ENCODE data around the gene XAB2. TPM values are rescaled to one million over a fixed set of nuclear protein-coding genes. Genes with fewer than 3 reads are reported as not detected.

The XAB2 gene
- total RNA-seq, 1 donor from 2014 or later = 18.3 TPM

DNA sequence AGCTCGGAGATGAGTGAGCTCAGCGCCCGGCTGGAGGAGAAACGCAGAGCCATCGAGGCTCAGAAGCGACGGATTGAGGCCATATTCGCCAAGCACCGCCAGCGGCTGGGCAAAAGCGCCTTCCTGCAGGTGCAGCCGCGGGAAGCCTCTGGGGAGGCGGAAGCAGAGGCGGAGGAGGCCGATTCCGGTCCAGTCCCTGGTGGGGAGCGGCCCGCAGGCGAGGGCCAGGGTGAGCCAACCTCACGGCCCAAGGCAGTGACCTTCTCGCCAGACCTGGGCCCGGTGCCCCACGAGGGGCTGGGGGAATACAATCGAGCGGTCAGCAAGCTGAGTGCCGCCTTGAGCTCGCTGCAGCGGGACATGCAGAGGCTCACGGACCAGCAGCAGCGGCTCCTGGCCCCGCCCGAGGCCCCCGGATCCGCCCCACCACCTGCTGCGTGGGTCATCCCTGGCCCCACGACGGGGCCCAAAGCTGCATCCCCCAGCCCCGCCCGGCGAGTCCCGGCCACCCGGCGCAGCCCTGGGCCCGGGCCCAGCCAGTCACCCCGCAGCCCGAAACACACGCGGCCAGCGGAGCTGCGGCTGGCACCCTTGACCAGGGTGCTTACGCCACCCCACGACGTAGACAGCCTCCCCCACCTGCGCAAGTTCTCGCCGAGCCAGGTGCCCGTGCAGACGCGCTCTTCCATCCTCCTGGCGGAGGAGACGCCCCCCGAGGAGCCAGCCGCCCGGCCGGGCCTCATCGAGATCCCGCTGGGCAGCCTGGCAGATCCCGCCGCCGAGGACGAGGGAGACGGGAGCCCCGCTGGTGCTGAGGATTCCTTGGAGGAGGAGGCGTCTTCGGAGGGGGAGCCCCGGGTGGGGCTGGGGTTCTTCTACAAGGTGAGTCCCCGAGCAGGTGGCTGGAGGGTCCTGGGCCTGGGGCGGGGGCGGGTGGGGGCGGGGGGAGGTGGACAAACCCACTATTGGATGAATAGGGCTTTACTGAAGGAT is 16.8 kb downstream of the XAB2 start:
- DNase-seq (ENCODE audit: low spot score) = no peak

DNA sequence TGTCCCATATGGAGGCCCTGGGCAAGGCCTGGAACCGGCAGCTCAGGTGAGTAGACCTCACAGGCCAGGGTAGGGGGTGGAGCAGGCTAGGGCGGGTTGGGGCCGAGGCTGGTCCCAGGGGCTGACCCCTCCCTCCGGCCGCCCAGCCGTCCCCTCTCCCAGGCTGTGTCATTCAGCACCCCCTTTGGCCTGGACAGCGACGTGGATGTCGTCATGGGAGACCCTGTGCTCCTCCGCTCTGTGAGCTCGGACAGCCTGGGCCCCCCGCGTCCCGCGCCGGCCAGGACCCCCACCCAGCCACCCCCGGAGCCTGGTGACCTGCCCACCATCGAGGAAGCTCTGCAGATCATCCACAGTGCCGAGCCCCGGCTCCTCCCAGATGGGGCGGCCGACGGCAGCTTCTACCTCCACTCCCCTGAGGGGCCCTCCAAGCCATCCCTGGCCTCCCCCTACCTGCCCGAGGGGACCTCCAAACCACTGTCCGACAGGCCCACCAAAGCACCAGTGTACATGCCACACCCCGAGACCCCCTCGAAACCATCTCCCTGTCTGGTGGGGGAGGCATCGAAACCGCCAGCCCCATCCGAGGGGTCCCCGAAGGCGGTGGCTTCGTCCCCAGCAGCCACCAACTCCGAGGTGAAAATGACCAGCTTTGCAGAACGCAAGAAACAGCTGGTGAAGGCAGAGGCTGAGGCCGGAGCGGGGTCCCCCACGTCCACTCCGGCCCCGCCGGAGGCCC is 17.6 kb downstream of the XAB2 start:
- no peak for DNase-seq (ENCODE audit: low spot score)

DNA sequence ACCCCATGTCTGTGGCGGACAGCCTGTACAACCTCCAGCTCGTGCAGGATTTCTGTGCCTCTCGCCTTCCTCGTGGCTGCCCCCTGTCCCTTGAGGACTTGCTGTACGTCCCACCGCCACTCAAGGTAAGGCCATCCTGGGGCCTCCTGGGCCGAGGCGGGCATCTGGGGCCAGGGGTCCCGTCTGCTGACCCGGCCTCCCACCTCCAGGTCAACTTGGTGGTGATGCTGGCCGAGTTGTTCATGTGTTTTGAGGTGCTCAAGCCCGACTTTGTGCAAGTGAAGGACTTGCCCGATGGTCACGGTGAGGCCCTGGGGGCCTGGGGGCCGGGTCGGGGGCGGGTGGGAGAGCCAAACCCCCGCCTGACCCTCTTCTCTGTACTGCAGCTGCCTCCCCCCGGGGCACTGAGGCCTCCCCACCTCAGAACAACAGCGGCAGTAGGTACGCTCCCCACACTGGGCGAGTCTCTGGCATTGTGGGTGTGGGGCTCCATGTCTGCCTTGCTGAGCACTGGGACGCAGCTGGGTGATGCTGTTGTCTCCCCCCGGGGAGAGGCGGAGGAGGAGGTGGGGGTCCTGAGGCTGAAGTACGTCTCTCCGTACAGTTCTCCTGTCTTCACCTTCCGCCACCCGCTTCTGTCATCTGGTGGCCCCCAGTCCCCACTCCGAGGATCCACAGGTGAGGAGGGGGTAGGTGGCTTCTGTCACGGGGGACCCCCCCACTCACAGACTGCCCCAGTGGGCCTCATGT is 18.7 kb downstream of the XAB2 start:
- DNase-seq (ENCODE audit: low spot score) = no peak

DNA sequence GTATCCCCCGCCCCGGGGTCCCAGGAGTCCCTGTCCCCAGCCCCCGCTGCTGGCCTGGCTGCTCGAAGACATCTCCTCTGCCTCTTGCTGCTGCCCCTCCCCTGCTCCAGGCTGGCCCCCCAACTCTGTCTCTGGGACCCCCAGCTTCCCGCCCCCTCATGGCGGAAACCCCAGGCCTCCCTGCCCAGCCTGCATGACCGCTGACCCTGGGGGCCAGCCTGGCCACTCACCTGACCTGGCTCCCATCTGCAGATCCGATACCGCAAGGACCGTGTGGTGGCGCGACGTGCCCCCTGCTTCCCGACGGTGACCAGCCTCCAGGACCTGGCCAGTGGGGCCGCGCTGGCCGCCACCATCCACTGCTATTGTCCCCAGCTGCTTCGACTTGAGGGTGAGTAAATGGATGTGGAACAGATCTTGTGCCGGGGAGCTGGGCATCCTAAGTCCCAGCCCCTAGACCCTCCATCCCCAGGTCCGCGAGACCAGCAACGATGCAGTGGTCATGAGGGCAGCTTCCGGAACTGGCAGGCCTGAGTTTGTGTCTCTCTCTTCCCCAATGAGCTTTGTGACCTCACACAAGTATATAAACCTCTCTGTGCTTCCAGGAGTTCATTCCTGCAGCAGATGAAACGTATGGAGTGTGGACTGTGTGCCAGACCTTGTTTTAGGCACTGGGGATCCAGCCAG is 21.3 kb downstream of the XAB2 start:
- no peak for DNase-seq (ENCODE audit: low spot score)

DNA sequence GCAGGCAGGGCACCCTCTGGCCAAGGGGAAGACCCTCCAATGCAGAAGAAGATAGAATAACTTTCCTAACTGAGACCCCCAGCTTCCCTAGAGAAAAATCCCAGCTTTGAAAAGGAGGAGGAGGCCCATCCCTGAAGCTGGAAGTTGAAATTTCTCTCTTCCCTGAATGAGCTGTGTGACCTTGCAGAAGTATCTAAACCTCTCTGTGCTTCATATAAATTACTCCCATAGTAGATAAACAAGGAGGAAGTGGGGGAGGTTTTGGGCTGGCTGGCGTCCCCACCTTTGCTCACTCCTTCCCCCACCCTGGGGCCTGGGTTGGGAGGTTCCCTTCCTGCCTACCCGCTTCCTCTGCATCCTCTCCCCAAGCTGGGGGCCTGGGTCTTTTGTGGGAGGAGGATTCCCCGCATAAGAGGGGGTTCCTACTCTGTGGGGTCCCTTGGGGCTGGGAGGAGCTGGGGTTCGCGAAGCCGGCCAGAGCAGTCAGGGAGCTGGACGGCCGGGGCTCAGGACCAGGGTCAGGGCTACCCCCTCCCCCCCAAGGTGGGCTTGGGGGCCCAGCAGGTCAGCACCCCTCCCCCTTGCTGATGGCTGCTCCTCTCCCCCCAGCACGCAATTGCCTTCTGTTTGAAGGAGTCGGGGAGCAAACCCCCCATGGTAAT is 22.0 kb downstream of the XAB2 start:
- no peak for DNase-seq (ENCODE audit: low spot score)

DNA sequence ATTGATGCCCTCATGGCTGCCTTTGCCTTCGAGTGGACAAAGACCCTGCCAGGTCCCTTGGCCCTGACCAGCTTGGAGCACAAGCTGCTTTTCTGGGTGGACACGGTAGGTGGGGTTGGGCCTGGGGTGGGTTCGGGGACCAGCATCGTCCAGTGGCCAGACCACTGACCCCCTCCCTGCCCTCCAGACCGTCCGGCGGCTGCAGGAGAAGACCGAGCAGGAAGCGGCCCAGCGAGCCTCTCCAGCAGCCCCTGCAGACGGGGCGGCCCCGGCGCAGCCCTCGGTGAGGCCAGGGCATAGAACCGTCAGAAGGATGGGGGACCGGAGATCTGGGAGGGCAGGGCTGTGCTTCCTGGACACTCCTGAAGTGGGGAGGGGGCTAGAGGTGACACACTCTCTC is 23.1 kb downstream of the XAB2 start:
- DNase-seq (ENCODE audit: low spot score) = no peak

DNA sequence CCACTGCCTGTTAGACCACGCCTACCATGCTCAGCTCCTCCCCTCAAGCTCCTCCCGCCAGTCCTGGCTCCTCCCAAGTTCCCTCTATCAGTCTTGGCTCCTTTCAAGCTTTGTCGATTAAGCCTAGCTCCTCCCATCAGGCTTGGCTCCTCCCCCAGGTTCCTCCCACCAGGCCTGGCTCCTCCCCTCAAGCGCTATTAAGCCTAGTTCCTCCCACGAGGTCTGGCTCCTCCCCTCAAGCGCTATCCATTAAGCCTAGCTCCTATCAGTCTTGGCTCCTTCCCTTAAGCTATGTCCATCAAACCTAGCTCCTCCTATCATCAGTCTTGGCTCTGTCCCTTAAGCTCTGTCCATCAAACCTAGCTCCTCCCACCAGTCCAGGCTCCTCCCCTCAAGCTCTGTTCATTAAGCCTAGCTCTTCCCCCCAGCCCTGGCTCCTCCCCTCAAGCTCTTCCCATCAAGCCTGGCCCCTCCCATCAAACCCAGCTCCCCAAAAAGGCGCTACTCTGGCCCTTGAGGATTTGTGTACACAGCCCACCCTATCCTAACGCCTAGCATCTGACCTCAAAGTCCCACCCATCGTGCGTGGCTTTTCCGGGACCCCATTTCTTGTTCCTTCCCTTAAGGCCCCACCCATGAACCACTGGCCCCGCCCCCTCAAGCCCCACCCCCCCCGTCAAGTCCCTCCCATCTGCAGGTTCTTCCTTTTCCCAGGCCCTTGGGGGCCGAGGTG is 23.7 kb downstream of the XAB2 start:
- no peak for DNase-seq (ENCODE audit: low spot score)

DNA sequence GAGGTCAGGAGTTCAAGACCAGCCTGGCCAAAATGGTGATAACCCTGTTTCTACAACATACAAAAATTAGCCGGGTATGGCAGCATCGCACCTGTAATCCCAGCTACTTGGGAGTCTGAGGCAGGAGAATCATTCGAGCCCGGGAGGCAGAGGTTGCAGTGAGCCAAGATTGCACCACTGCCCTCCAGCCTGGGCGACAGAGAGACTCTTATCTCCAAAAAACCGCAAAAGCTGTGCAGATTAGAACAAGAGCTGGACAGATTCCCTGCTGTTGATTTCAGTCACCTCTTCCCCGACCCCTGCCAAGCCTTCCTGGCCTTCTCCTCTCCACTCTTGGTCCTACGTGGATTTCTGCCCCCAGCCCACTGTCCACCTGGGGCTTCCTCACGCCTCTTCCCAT is 25.4 kb downstream of the XAB2 start:
- no peak for DNase-seq (ENCODE audit: low spot score)

DNA sequence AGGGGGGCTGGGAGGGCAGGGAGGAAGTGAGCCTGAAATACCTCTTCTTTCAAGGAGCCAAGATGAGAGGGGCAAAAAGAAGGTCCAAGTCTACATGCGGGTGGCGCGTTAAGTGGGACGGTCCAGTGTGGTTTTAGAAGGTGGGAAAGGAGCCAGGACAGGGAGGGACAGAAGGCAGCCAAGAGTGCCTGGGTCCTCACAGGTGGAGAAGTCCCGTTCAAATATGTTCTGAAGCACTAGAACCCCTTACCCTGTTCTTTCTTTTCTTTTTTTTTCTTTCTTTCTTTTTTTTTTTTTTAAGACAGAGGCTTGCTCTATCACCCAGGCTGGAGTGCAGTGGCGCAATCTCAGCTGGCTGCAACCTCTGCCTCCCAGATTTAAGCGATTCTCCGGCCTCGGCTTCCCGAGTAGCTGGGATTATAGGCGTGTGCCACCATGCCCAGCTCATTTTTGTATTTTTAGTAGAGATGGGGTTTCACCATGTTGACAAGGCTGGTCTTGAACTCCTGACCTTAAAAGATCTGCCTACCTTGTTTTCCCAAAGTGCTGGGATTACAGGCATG is 26.3 kb downstream of the XAB2 start:
- no peak for DNase-seq (ENCODE audit: low spot score)

DNA sequence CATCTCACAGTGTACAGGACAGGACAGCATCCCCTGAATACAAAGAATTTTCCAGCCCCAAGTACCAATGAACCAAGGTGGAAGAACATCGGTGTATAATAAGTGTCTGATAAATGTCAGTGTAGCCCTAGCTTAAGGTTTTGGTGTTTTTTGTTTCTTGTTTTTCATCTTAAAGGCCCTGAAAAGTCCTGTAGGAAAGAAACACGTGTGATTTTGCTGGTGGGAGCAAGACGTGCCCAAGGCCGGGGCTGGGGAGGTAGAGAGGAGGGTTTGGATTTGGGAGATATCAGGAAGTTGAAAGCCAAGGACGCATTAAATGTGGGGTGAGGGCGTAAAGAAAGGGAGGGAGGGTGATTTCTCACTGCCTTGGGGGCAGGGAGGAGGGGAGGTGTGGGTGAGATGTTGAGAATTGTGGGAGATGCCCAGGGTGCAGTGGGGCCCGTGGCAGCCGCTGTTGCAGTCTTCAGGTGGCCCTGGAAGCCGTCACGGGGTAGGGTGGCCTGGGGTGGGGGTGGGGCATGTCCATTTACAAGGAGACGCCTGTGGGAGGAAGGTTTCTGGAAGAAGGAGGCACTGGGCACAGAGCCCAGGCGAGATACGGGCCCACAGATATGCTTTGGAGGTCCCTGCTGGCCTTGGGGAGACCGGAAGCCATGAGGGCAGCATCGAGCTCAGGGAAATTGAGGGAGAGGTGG is 27.0 kb downstream of the XAB2 start:
- no peak for DNase-seq (ENCODE audit: low spot score)

DNA sequence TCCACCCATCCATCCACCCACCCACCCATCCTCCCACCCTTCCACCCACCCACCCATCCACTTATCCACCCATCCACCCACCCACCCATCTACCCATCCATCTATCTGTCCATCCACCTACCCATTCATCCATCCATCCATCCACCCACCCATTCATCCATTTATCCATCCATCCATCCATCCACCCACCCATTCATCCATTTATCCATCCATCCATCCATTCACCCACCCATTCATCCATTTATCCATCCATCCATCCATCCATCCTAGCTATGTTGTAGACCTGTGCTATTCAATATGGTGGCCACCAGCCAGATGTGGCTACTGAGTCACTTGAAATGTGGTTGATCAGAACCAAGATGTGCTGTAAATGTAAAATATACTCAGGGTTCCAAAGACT is 28.6 kb downstream of the XAB2 start:
- DNase-seq (ENCODE audit: low spot score) = no peak

DNA sequence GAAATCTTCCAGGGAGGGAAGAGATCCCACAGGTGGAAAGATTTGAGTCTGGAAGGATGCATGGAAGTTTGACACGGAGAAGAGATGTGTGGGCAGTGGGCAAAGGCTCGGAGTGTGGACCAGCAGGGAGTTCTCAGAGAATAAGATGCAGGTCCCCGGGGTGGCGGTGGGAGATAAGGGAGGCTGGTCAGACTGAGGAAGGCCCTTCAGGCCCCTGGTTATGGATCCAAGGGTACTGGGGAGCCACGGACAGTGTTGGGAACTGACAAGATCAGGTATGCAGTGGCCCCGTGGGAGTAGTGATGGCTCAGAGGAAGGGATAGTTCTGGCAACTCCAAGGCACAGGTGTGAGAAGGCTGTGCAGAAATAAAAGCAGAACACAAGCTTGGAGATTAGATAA is 31.2 kb downstream of the XAB2 start:
- DNase-seq (ENCODE audit: low spot score) = no peak

DNA sequence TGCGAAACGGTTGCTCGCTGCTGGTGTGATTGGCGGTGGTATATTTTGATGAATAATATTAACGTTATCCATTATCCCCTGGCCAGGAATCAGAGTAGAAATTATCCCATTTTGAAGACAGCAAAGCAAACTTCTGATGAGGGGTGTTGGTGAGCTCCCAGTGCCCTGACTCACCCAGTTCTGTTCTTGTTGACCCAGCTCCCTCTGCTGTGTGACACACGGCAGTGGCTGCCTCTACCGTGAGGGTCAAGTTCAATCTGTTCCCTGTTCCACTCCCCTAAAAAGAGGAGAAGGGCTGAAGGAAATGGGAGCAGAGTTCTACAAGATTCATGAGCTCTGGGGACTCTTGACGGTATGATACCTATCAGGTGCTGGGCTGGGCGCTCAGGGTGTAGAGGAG is 31.7 kb downstream of the XAB2 start:
- DNase-seq (ENCODE audit: low spot score) = no peak

DNA sequence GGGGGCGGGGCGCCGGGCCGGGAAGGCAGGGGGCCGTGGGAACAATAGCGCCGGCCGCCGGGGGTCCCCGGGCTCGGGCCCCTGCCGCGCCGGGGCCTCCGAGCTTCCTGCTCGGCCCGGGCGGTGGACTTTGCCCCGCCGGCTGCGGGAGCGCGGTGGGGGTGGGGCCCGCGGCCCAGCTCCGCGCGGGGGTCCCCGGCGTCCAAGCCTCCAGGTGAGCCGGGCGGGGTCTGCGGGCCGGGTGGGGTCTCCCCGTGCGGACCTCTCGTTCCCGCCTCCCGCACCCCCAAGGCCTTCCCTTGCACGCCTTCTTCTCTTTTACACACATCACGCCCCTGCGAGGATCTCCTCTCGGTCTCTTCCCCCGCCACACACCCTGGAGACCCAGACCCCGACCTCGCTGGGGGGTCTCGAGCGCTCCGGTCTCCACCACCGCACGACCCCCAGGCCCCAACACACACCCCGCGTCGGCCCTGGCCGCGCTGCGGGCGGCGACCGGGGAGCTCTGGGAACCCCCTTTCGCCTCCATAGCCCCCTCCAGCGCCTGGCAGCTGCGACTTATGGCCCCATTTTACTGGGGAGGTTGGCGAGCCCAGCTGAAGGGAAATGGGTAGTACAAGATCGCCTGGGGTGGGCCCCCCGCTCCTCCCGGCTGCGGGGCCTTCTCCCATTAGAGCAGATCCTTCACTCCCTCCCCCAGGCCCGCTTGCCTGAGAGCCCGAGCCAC is 33.0 kb downstream of the XAB2 start:
- no peak for DNase-seq (ENCODE audit: low spot score)

DNA sequence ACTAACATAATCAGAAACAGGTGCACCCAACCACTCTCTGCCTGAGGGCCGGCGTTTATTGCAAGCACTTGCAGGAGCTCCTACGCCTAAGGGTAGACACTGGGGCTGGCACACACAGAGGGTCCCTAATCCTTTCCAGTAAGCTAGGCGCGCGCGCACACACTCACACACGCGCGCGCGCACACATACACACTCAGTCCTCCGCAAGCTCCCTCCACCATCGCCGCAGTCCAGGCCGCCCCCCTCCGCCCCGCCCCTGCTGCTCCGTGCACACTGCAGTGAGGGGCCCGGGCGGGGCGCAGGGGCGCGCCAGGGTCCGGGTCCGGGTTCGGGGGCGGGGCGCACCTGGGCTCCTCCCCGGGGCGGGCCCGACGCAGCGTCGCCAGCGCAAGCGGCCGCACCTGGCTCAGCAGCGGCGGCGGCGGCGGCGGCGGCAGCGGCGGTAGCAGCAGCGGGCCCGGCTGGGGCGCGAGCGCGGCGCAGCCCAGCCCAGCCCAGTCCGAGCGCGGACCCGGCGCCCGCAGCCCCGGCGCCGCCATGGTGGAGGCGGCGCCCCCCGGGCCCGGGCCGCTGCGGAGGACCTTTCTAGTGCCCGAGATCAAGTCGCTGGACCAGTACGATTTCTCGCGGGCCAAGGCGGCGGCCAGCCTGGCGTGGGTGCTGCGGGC is 33.7 kb downstream of the XAB2 start, which contains the start of gene CAMSAP3:
Gene CAMSAP3, plus strand, starts transcription at position 398 of the 668 bp plus-strand sequence. Its CDS starts 140 bp downstream, at position 538.
- DNase-seq (ENCODE audit: low spot score) = peak; percentile 24

DNA sequence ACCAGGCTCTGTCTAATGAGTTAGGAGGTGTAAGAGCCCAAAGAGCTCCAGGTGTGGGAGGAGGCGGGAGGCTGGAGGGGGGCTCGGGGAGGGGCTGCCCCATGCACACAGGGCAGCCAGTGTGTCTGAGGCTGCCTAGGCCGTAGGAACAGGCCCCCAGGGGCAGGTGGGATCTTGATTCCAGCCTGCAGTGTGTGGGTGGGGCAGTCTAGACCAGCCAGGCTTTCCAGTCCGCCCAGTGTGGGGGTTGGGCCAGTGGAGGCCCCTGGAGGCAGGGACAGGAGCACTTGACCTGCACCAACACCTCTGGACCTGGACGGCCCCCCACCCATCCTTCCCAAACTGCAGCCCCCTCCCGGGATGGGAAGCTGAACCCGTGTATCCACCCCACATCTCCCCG is 39.1 kb downstream of the XAB2 start:
- DNase-seq (ENCODE audit: low spot score) = peak; percentile 22

DNA sequence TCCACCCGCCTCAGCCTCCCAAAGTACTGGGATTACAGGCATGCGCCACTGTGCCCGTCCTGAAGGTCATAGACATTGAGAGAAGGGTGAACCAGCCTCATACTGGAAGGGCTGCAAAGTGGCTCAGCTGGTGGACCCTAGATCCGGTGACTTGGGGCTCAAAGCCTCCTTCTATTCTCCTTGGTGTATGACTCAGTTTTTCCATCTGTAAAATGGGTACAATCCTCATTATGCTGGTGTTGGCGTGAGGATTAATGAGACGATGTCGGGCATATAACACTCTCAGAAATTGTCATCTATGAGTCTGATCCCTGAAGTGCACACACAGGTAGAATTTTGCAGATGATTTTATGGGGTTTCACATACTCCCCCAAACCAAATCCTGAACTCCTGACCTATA is 39.5 kb downstream of the XAB2 start:
- DNase-seq (ENCODE audit: low spot score) = no peak

DNA sequence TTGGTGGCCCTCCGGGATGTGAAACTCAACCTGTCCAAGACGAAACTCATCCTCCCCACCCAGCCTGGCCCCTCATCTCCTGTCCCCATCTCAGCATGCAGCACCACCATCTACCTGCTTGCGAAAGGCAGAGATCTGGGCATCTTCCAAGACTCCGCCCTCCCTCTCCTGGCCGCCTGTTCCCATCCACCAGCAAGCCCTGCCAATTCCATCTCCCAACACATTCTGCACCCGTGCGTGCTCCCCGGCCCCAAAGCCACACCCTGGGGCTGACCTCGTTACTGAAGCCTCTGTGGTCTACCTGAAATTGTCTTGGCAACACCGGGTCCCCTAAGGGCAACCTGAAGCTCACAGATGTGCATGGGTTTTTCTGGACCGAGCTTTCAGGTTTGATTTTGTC is 46.9 kb downstream of the XAB2 start:
- no peak for DNase-seq (ENCODE audit: low spot score)
